Fibroblast of lung (primary cell): ENCODE data around the gene ACCS. TPM values are rescaled to one million over a fixed set of nuclear protein-coding genes. Genes with fewer than 3 reads are reported as not detected.

Source experiments
- DNase-seq, 2 donors: peaks; one replicate each; pipeline versions ENCODE4 v3.0.0 to v3.0.0-alpha.2; 2010; ENCODE audit warnings: low read depth in 2 of 2
- H2AFZ ChIP-seq: 2 replicates; pipeline ENCODE4 v1.5.1; 2012; ENCODE audit warnings: low read length, control low read depth, inconsistent platforms
- H3K27ac ChIP-seq: 2 replicates; pipeline ENCODE4 v1.5.1; 2011; ENCODE audit warnings: low read length, control low read depth; ENCODE audit not compliant: insufficient read depth
- H3K27me3 ChIP-seq: 2 replicates; pipeline ENCODE4 v1.5.1; 2011; ENCODE audit warnings: mild to moderate bottlenecking, low read length; ENCODE audit not compliant: control insufficient read depth, insufficient read depth
- H3K36me3 ChIP-seq: 2 replicates; pipeline ENCODE4 v1.5.1; 2011; ENCODE audit warnings: low read length; ENCODE audit not compliant: control insufficient read depth, insufficient read depth
- H3K4me1 ChIP-seq: 2 replicates; pipeline ENCODE4 v1.5.1; 2011; ENCODE audit warnings: low read length; ENCODE audit not compliant: control insufficient read depth, insufficient read depth; ENCODE audit errors: extremely low read depth
- H3K4me2 ChIP-seq: 2 replicates; pipeline ENCODE4 v1.5.1; 2011; ENCODE audit warnings: low read length, control low read depth; ENCODE audit not compliant: insufficient read depth; ENCODE audit errors: extremely low read depth
- H3K4me3 ChIP-seq, 4 experiments: fragments of 200-600 bp in 1 of 4; sonication (generic) in 1 of 4; replicated peaks in 1 of 4; 2 replicates each; pipeline ENCODE4 v1.5.1; 2011 to 2016; ENCODE audit warnings: low read length in 4 of 4, low read depth in 3 of 4, mild to moderate bottlenecking in 3 of 4, control low read depth in 2 of 4, inconsistent platforms in 1 of 4, mixed read lengths in 1 of 4; ENCODE audit not compliant: insufficient read depth in 1 of 4; ENCODE audit errors: control extremely low read depth in 1 of 4
- H3K79me2 ChIP-seq: 2 replicates; pipeline ENCODE4 v1.5.1; 2012; ENCODE audit warnings: mild to moderate bottlenecking, low read length, inconsistent platforms; ENCODE audit not compliant: control insufficient read depth, insufficient read depth
- H3K9ac ChIP-seq: 2 replicates; pipeline ENCODE4 v1.5.1; 2011; ENCODE audit warnings: mild to moderate bottlenecking, low read length, control low read depth; ENCODE audit not compliant: insufficient read depth
- H3K9me3 ChIP-seq: 2 replicates; pipeline ENCODE4 v1.5.1; 2012; ENCODE audit warnings: low read depth, low read length; ENCODE audit not compliant: control insufficient read depth, insufficient read depth
- H4K20me1 ChIP-seq: 2 replicates; pipeline ENCODE4 v1.5.1; 2011; ENCODE audit warnings: low read length; ENCODE audit not compliant: control insufficient read depth, insufficient read depth; ENCODE audit errors: extremely low read depth
- CTCF ChIP-seq, 2 donors: IDR thresholded peaks in 1 of 2; conservative IDR thresholded peaks in 1 of 2; 1 replicate in 1 of 2; 2 replicates in 1 of 2; pipeline ENCODE4 v1.5.1; 2011 to 2012; ENCODE audit warnings: low read length in 2 of 2, control low read depth in 1 of 2, inconsistent platforms in 1 of 2, low read depth in 1 of 2, mild to moderate bottlenecking in 1 of 2
- EZH2 ChIP-seq: IDR thresholded peaks from 2 replicates; pipeline ENCODE4 v1.5.1; 2012; ENCODE audit warnings: low read length, control low read depth, mild to moderate bottlenecking; ENCODE audit errors: missing control alignments
- polyA plus RNA-seq, 2 donors: library from polyadenylated mRNA; depleted of rRNA in 1 of 2; stranded (reverse) in 1 of 2; unstranded in 1 of 2; fragments of >200 nt; gene quantifications; 2 replicates each; pipeline ENCODE4 v1.2.1, GENCODE V29; 2011 to 2012; ENCODE audit warnings: missing spikeins in 1 of 2
- total RNA-seq: library from RNA; depleted of rRNA; stranded (reverse); fragments of >200 nt; gene quantifications from 2 replicates; pipeline ENCODE4 v1.2.1, GENCODE V29; 2014

The ACCS gene
- total and polyA plus RNA-seq, 2 donors (not counting 1 experiment from before 2014, with no cell fraction given), result 13.7 to 14.2 TPM

- H3K9ac ChIP-seq, result no peak overlapping the region
- no peak overlapping the region for H3K27ac ChIP-seq
- no peak overlapping the region for H2AFZ ChIP-seq
- no peaks in the 10 kb centered on the region for H3K79me2 ChIP-seq
- H3K27me3 ChIP-seq, result no peaks in the 10 kb centered on the region
- peaks cover 3% of the 10 kb centered on the region for H3K4me1 ChIP-seq
- peak; percentile 85 to 89 for TF ChIP-seq CTCF (conservative IDR thresholded peaks at IDR 0.05 in 1 of 2, IDR thresholded peaks at IDR 0.05 in 1 of 2; ENCODE audit: low read depth in 1 of 2, low read length in 2 of 2)
- no peak for TF ChIP-seq EZH2
- H3K36me3 ChIP-seq, result no peaks in the 10 kb centered on the region
- H3K4me3 ChIP-seq, result no peak overlapping the region
- no peaks in the 10 kb centered on the region for H3K9me3 ChIP-seq
- no peaks in the 10 kb centered on the region for H4K20me1 ChIP-seq
- DNase-seq, result peak; percentile 73 to 89
- no peak overlapping the region for H3K4me2 ChIP-seq
Observed at GRCh38 chr11:44036811-44037657, 29.0 kb upstream of the ACCS start.

- Histone ChIP-seq H3K36me3 (no peaks in the 10 kb centered on the region), H2AFZ (no peak overlapping the region), H3K4me3 (no peak overlapping the region), H3K27me3 (no peaks in the 10 kb centered on the region), H3K27ac (no peak overlapping the region), H4K20me1 (no peaks in the 10 kb centered on the region), H3K79me2 (no peaks in the 10 kb centered on the region), H3K9me3 (no peaks in the 10 kb centered on the region), H3K9ac (no peak overlapping the region), H3K4me1 (peaks cover 2% of the 10 kb centered on the region), H3K4me2 (no peak overlapping the region)
- no peak for TF ChIP-seq EZH2
- TF ChIP-seq CTCF (conservative IDR thresholded peaks at IDR 0.05 in 1 of 2, IDR thresholded peaks at IDR 0.05 in 1 of 2; ENCODE audit: low read depth in 1 of 2, low read length in 2 of 2), result no peak
- no peak for DNase-seq
Observed at GRCh38 chr11:44037658-44037998, 28.4 kb upstream of the ACCS start.

GRCh38 chr11:44043157-44043556 is 22.9 kb upstream of the ACCS start:
- no peak for DNase-seq
- Histone ChIP-seq H3K9me3 (no peaks in the 10 kb centered on the region), H3K27ac (no peak overlapping the region), H3K9ac (no peak overlapping the region), H2AFZ (no peak overlapping the region), H4K20me1 (no peaks in the 10 kb centered on the region), H3K4me1 (no peaks in the 10 kb centered on the region), H3K36me3 (no peaks in the 10 kb centered on the region), H3K4me2 (no peak overlapping the region), H3K27me3 (peaks cover 4% of the 10 kb centered on the region), H3K79me2 (no peaks in the 10 kb centered on the region), H3K4me3 (no peak overlapping the region)
- TF ChIP-seq CTCF (conservative IDR thresholded peaks at IDR 0.05 in 1 of 2, IDR thresholded peaks at IDR 0.05 in 1 of 2; ENCODE audit: low read depth in 1 of 2, low read length in 2 of 2) (no peak), EZH2 (no peak)
